ENCODE results near the gene CEACAM4.
A peak's percentile ranks its signal among the peaks of the same experiment; 100 is the strongest.

Gene CEACAM4

GRCh38 chr19:41637484-41637883 lies 10.6 kb upstream of the CEACAM4 start:
- intact Hi-C loops (cut with DNase I; ENCODE audit: low total_unique reads), result no loop called here
- Histone ChIP-seq H3K27ac (no peak overlapping the region), H3K36me3 (no peaks in the 10 kb centered on the region)

GRCh38 chr19:41627966-41628675 lies 1.2 kb upstream of the CEACAM4 start:
- no peak for DNase-seq
- H3K27ac ChIP-seq, result no peak overlapping the region
- intact Hi-C loops (cut with DNase I; ENCODE audit: low total_unique reads), result no loop called here
- no peaks in the 10 kb centered on the region for H3K4me1 ChIP-seq
- H3K9me3 ChIP-seq, result peaks cover 0 to 8% (median 0%) of the 10 kb centered on the region in 3 donors
- H3K36me3 ChIP-seq, result no peaks in the 10 kb centered on the region
- H3K4me3 ChIP-seq, result no peak overlapping the region
- no peak for TF ChIP-seq CTCF (IDR thresholded peaks at IDR 0.05)
- peaks cover 0 to 5% of the 10 kb centered on the region in 2 donors for H3K27me3 ChIP-seq

More at GRCh38 chr19:41637484-41637883, 10.6 kb upstream of the CEACAM4 start:
- Histone ChIP-seq H3K4me1 (no peaks in the 10 kb centered on the region), H3K9me3 (no peaks in the 10 kb centered on the region), H3K4me3 (no peak overlapping the region), H3K27me3 (peaks cover 0 to 8% of the 10 kb centered on the region in 2 donors)
- no peak for TF ChIP-seq CTCF (IDR thresholded peaks at IDR 0.05)
- no peak for DNase-seq

GRCh38 chr19:41626278-41626677 lies 596 bp downstream of the CEACAM4 start:
- Histone ChIP-seq H3K9me3 (peaks cover 0 to 8% (median 0%) of the 10 kb centered on the region in 3 donors), H3K4me1 (no peaks in the 10 kb centered on the region), H3K4me3 (peak overlapping the region; percentile 18 to 26), H3K27ac (no peak overlapping the region), H3K36me3 (no peaks in the 10 kb centered on the region), H3K27me3 (peaks cover 0 to 5% of the 10 kb centered on the region in 2 donors)
- TF ChIP-seq CTCF (IDR thresholded peaks at IDR 0.05), result no peak
- no peak for DNase-seq
- intact Hi-C loops (cut with DNase I; ENCODE audit: low total_unique reads), result no loop called here

- TF ChIP-seq CTCF (IDR thresholded peaks at IDR 0.05), result no peak
- no peak for DNase-seq
- Histone ChIP-seq H3K4me1 (no peaks in the 10 kb centered on the region), H3K27ac (no peak overlapping the region), H3K4me3 (no peak overlapping the region), H3K27me3 (peaks cover 0 to 5% of the 10 kb centered on the region in 2 donors), H3K36me3 (no peaks in the 10 kb centered on the region), H3K9me3 (no peaks in the 10 kb centered on the region)
- intact Hi-C loops (cut with DNase I; ENCODE audit: low total_unique reads), result no loop called here
These were observed 1.9 kb downstream of the CEACAM4 start for GRCh38 chr19:41624937-41625336.

GRCh38 chr19:41624515-41624914 lies 2.4 kb downstream of the CEACAM4 start:
- no peak overlapping the region for H3K27ac ChIP-seq
- H3K27me3 ChIP-seq, result peaks cover 0 to 5% of the 10 kb centered on the region in 2 donors
- H3K36me3 ChIP-seq, result no peaks in the 10 kb centered on the region
- H3K4me3 ChIP-seq, result no peak overlapping the region
- no peak for TF ChIP-seq CTCF (IDR thresholded peaks at IDR 0.05)
- H3K4me1 ChIP-seq, result no peaks in the 10 kb centered on the region
- H3K9me3 ChIP-seq, result no peaks in the 10 kb centered on the region
- intact Hi-C loops (cut with DNase I; ENCODE audit: low total_unique reads), result no loop called here
- DNase-seq, result no peak
